Neural crest cell (in vitro differentiated cells): ENCODE measurements around the gene KRT33A. TPM values are rescaled to one million over a fixed set of nuclear protein-coding genes. Genes with fewer than 3 reads are reported as not detected.

Experiments
- DNase-seq: peaks from one replicate; pipeline ENCODE4 v3.0.0; 2021; ENCODE audit warnings: low read depth, mixed read lengths, low spot score
- H3K27ac Mint-ChIP-seq: one replicate; pipeline ENCODE4 v1.8.0; 2021; ENCODE audit warnings: mild to moderate bottlenecking, mixed read lengths; ENCODE audit not compliant: unreplicated experiment
- H3K27me3 Mint-ChIP-seq: 2 replicates; pipeline ENCODE4 v1.8.0; 2021; ENCODE audit warnings: low read depth, mild to moderate bottlenecking, mixed read lengths
- H3K36me3 Mint-ChIP-seq: 2 replicates; pipeline ENCODE4 v1.8.0; 2021; ENCODE audit warnings: low read depth, mild to moderate bottlenecking, mixed read lengths
- H3K4me1 Mint-ChIP-seq: 2 replicates; pipeline ENCODE4 v1.8.0; 2021; ENCODE audit warnings: mixed read lengths
- H3K4me3 Mint-ChIP-seq: one replicate; pipeline ENCODE4 v1.8.0; 2021; ENCODE audit warnings: mild to moderate bottlenecking, mixed read lengths
- H3K9me3 Mint-ChIP-seq: 2 replicates; pipeline ENCODE4 v1.8.0; 2021; ENCODE audit warnings: mixed read lengths
- CTCF ChIP-seq: fragments of 200-600 bp; sonication (generic); conservative IDR thresholded peaks from 2 replicates; pipeline ENCODE4 v1.5.0; 2021; ENCODE audit warnings: antibody characterized with exemption, mild to moderate bottlenecking
- total RNA-seq: library from RNA; stranded (reverse); gene quantifications from 2 replicates; pipeline ENCODE4 v1.2.1, GENCODE V29; 2021

Gene KRT33A
- total RNA-seq, 1 donor from 2014 or later, result not detected

- no peaks in the 10 kb centered on the region for H3K36me3 Mint-ChIP-seq
- peaks cover 9% of the 10 kb centered on the region for H3K27me3 Mint-ChIP-seq
- no peak for DNase-seq
- H3K4me3 Mint-ChIP-seq, result no peak overlapping the region
- H3K9me3 Mint-ChIP-seq, result peaks cover 10% of the 10 kb centered on the region
- H3K4me1 Mint-ChIP-seq, result no peaks in the 10 kb centered on the region
- TF ChIP-seq CTCF, result no peak
- H3K27ac Mint-ChIP-seq, result no peak overlapping the region
Measured at GRCh38 chr17:41360296-41360995, 9.8 kb upstream of the KRT33A start.

DNA sequence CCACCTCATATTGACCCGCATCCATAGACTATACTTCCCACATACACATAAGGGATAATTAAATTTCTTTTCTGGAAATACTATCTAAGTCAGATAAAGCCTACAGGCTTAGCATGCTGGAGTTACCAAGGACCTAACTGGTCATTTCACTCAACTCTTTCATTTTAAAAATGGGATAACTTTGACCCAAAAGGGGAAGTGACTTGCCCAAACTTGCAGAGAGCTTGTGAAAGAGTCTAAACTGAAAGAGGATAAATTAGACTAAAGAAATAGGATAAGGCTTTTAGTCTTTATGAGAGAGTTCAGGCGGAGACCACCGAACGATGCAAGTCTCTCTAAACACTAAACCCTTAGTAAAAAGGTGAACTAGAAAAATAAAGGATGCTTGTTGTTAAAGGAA, 3.9 kb upstream of the KRT33A start:
- no peak for TF ChIP-seq CTCF
- no peaks in the 10 kb centered on the region for H3K4me1 Mint-ChIP-seq
- H3K27ac Mint-ChIP-seq, result no peak overlapping the region
- H3K9me3 Mint-ChIP-seq, result peaks cover 12% of the 10 kb centered on the region
- no peak overlapping the region for H3K4me3 Mint-ChIP-seq
- DNase-seq, result no peak
- peaks cover 38% of the 10 kb centered on the region for H3K27me3 Mint-ChIP-seq
- H3K36me3 Mint-ChIP-seq, result no peaks in the 10 kb centered on the region

GRCh38 chr17:41352597-41353366, 2.2 kb upstream of the KRT33A start:
- Mint-ChIP-seq H3K27ac (no peak overlapping the region), H3K36me3 (no peaks in the 10 kb centered on the region), H3K4me3 (no peak overlapping the region), H3K27me3 (peaks cover 36% of the 10 kb centered on the region), H3K4me1 (no peaks in the 10 kb centered on the region), H3K9me3 (peaks cover 15% of the 10 kb centered on the region)
- TF ChIP-seq CTCF, result no peak
- DNase-seq, result no peak

GRCh38 chr17:41351177-41351576, 549 bp upstream of the KRT33A start:
- DNase-seq, result no peak
- no peak overlapping the region for H3K4me3 Mint-ChIP-seq
- peaks cover 32% of the 10 kb centered on the region for H3K27me3 Mint-ChIP-seq

More at GRCh38 chr17:41351177-41351576, 549 bp upstream of the KRT33A start:
- no peak overlapping the region for H3K27ac Mint-ChIP-seq
- peaks cover 5% of the 10 kb centered on the region for H3K9me3 Mint-ChIP-seq
- no peaks in the 10 kb centered on the region for H3K36me3 Mint-ChIP-seq
- H3K4me1 Mint-ChIP-seq, result no peaks in the 10 kb centered on the region
- TF ChIP-seq CTCF, result no peak
